ENCODE results near the gene MYO10.

DNA sequence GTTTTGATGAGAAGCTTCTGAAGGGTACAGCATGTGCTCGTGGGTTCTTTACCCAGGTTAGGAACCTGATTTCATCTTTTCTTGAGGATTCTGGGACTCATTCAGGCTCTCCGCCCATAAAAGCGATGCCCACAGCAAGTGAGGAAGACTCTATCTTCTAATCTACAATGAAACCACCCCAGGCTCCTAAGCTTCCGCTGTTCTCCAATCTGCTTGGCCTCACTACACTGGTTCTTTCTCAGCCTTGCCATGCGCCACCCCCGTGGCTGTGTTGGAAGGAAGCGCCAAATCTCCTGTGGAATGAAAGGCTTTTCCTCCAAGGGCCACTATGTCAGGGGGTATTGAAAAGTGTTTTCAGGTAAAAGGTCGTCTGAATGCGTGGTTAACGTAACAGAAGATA lies 135.6 kb downstream of the MYO10 start:
- TF ChIP-seq FOXM1 (IDR thresholded peaks at IDR 0.05; ENCODE audit: borderline replicate concordance): no peak
- TF ChIP-seq NFRKB (IDR thresholded peaks at IDR 0.05): no peak
- TF ChIP-seq TARDBP (IDR thresholded peaks at IDR 0.05): no peak
- no peak for TF ChIP-seq SUZ12 (IDR thresholded peaks at IDR 0.05)
- no peak for TF ChIP-seq SP1 (IDR thresholded peaks at IDR 0.05)
- TF ChIP-seq CTBP1 (IDR thresholded peaks at IDR 0.05; ENCODE audit: borderline replicate concordance): no peak
- TF ChIP-seq FOXK2 (IDR thresholded peaks at IDR 0.05): no peak
- TF ChIP-seq L3MBTL2 (conservative IDR thresholded peaks at IDR 0.05): no peak
- TF ChIP-seq ELF4 (IDR thresholded peaks at IDR 0.05): no peak
- TF ChIP-seq FOXA1 (IDR thresholded peaks at IDR 0.05): no peak
- no peak for TF ChIP-seq LEF1 (IDR thresholded peaks at IDR 0.05; ENCODE audit: borderline replicate concordance)
- TF ChIP-seq ARNT (IDR thresholded peaks at IDR 0.05): no peak
- no peak for TF ChIP-seq BHLHE40 (IDR thresholded peaks at IDR 0.05; ENCODE audit: borderline replicate concordance)
- no peak for TF ChIP-seq ZNF384 (IDR thresholded peaks at IDR 0.05)
